ENCODE measurements around the gene WNT3A.

WNT3A gene

GRCh38 chr1:228085287-228085951, 78.6 kb downstream of the WNT3A start:
- no peak for DNase-seq

- no peak for DNase-seq
Observed at GRCh38 chr1:228087771-228088251, 81.0 kb downstream of the WNT3A start.

- DNase-seq, result no peak
Observed at GRCh38 chr1:228088586-228089498, 82.0 kb downstream of the WNT3A start.

- peak; percentile 17 for DNase-seq
Observed at GRCh38 chr1:228089519-228090380, 83.0 kb downstream of the WNT3A start.

- no peak for DNase-seq
Observed at GRCh38 chr1:228090613-228091081, 83.8 kb downstream of the WNT3A start.

- DNase-seq, result no peak
Observed at GRCh38 chr1:228091084-228091483, 84.3 kb downstream of the WNT3A start.

- DNase-seq, result peak; percentile 9
Observed at GRCh38 chr1:228092342-228093049, 85.7 kb downstream of the WNT3A start.

GRCh38 chr1:228093050-228093906, 86.5 kb downstream of the WNT3A start:
- no peak for DNase-seq

GRCh38 chr1:228094432-228095016, 87.7 kb downstream of the WNT3A start:
- no peak for DNase-seq

GRCh38 chr1:228095161-228095560, 88.4 kb downstream of the WNT3A start:
- DNase-seq, result peak; percentile 15

GRCh38 chr1:228095938-228096337, 89.1 kb downstream of the WNT3A start:
- DNase-seq, result no peak

GRCh38 chr1:228096416-228097332, 89.9 kb downstream of the WNT3A start:
- DNase-seq, result peak; percentile 12

GRCh38 chr1:228097333-228098081, 90.7 kb downstream of the WNT3A start:
- peak; percentile 19 for DNase-seq

- peak; percentile 16 for DNase-seq
Observed at GRCh38 chr1:228098323-228098931, 91.6 kb downstream of the WNT3A start.

GRCh38 chr1:228099331-228099732, 92.5 kb downstream of the WNT3A start:
- DNase-seq, result peak; percentile 21

- DNase-seq, result no peak
Observed at GRCh38 chr1:228100822-228101613, 94.2 kb downstream of the WNT3A start.

- DNase-seq, result no peak
Observed at GRCh38 chr1:228101614-228101993, 94.8 kb downstream of the WNT3A start.
